GM18867 (cell line): ENCODE results near the gene ERG28.
"Not testable (repeated sequence)": the region's sequence is repeated elsewhere in the genome, so short reads cannot be mapped to it uniquely, and the experiment has no call there.

ENCODE experiments used
- ATAC-seq: cut with Tn5 transposase; IDR thresholded peaks from one replicate; pipeline ENCODE4 v1.9.1; 2021; ENCODE audit warnings: mild to moderate bottlenecking, moderate library complexity; ENCODE audit not compliant: unreplicated experiment

Gene ERG28

GRCh38 chr14:75626863-75627262 lies 33.8 kb downstream of the ERG28 start:
- no peak for ATAC-seq

- no peak for ATAC-seq
Observed at GRCh38 chr14:75626396-75626795, 34.3 kb downstream of the ERG28 start.

- no peak for ATAC-seq
Observed at GRCh38 chr14:75625034-75625433, 35.6 kb downstream of the ERG28 start.

GRCh38 chr14:75619548-75619947 lies 41.1 kb downstream of the ERG28 start:
- no peak for ATAC-seq

- no peak for ATAC-seq
Observed at GRCh38 chr14:75615200-75615599, 45.5 kb downstream of the ERG28 start.

GRCh38 chr14:75614179-75614578 lies 46.5 kb downstream of the ERG28 start:
- no peak for ATAC-seq

GRCh38 chr14:75612157-75612556 lies 48.5 kb downstream of the ERG28 start:
- no peak for ATAC-seq

- no peak for ATAC-seq
Observed at GRCh38 chr14:75610834-75611233, 49.8 kb downstream of the ERG28 start.

- ATAC-seq: no peak
Observed at GRCh38 chr14:75609606-75610475, 50.8 kb downstream of the ERG28 start.

- ATAC-seq: no peak
Observed at GRCh38 chr14:75609116-75609515, 51.6 kb downstream of the ERG28 start.

- no peak for ATAC-seq
Observed at GRCh38 chr14:75607842-75608640, 52.6 kb downstream of the ERG28 start.

GRCh38 chr14:75607044-75607443 lies 53.6 kb downstream of the ERG28 start:
- ATAC-seq: no peak

GRCh38 chr14:75605916-75606315 lies 54.8 kb downstream of the ERG28 start:
- ATAC-seq: no peak

- ATAC-seq: no peak
Observed at GRCh38 chr14:75604979-75605851, 55.5 kb downstream of the ERG28 start.

- no peak for ATAC-seq
Observed at GRCh38 chr14:75602503-75602902, 58.2 kb downstream of the ERG28 start.

- not testable (repeated sequence) for ATAC-seq
Observed at GRCh38 chr14:75601061-75601460, 59.6 kb downstream of the ERG28 start.

GRCh38 chr14:75600100-75600499 lies 60.6 kb downstream of the ERG28 start:
- ATAC-seq: not testable (repeated sequence)
